K562 (cell line): ENCODE results near the gene BBS1. TPM values are rescaled to one million over a fixed set of nuclear protein-coding genes. Genes with fewer than 3 reads are reported as not detected.

ENCODE experiments used
- CHD4 ChIP-seq: fragments of 200-600 bp; sonication (generic); IDR thresholded peaks from 3 replicates; pipeline ENCODE4 v1.6.1; 2012; ENCODE audit warnings: low read depth, mild to moderate bottlenecking, mixed read lengths, low read length, inconsistent platforms; ENCODE audit not compliant: insufficient read depth, insufficient replicate concordance, poor library complexity, severe bottlenecking
- CREB3 ChIP-seq: fragments of 450-650 bp; conservative IDR thresholded peaks from 2 replicates; pipeline ENCODE4 v1.6.1; 2016; ENCODE audit warnings: missing genetic modification characterization, low read depth, mild to moderate bottlenecking, missing compliant biosample characterization, moderate library complexity
- E2F5 ChIP-seq: sonication (generic); formaldehyde crosslinking; IDR thresholded peaks from 2 replicates; pipeline ENCODE4 v1.8.0; 2022; ENCODE audit warnings: mild to moderate bottlenecking, missing genetic modification reagents
- ELF2 ChIP-seq: fragments of 250-450 bp; sonication (Bioruptor Pico); IDR thresholded peaks from 2 replicates; pipeline ENCODE4 v1.5.0; 2021; ENCODE audit warnings: mild to moderate bottlenecking
- EWSR1 ChIP-seq: fragments of 450-650 bp; IDR thresholded peaks from 2 replicates; pipeline ENCODE4 v1.6.1; 2018; ENCODE audit warnings: borderline replicate concordance, mild to moderate bottlenecking, low read depth, moderate library complexity; ENCODE audit not compliant: partially characterized antibody
- MAFK ChIP-seq: IDR thresholded peaks from 2 replicates; pipeline ENCODE4 v1.6.1; 2011; ENCODE audit warnings: low read length, improper control_type of control experiment
- MAZ ChIP-seq, 2 experiments: fragments of 450-650 bp in 1 of 2; sonication (generic) in 1 of 2; formaldehyde crosslinking; IDR thresholded peaks in 1 of 2; conservative IDR thresholded peaks in 1 of 2; 2 replicates each; pipeline versions ENCODE4 v1.4.0 to v1.5.0; 2020; ENCODE audit warnings: mild to moderate bottlenecking in 1 of 2, missing genetic modification reagents in 1 of 2
- NR0B1 ChIP-seq: fragments of 450-650 bp; IDR thresholded peaks from one replicate; pipeline ENCODE4 v1.6.1; 2018; ENCODE audit warnings: mild to moderate bottlenecking, moderate library complexity; ENCODE audit not compliant: partially characterized antibody
- PHB ChIP-seq: fragments of 250-450 bp; sonication (Bioruptor Pico); IDR thresholded peaks from 2 replicates; pipeline ENCODE4 v1.5.0; 2021
- POLR2B ChIP-seq: fragments of 450-650 bp; IDR thresholded peaks from 2 replicates; pipeline ENCODE4 v1.6.1; 2018; ENCODE audit warnings: low read depth; ENCODE audit not compliant: partially characterized antibody
- POU5F1 ChIP-seq: fragments of 150-350 bp; IDR thresholded peaks from 2 replicates; pipeline ENCODE4 v1.6.1; 2014; ENCODE audit warnings: borderline replicate concordance, low read length, low read depth, mild to moderate bottlenecking; ENCODE audit not compliant: partially characterized antibody
- RBFOX2 ChIP-seq: fragments of 200-400 bp; formaldehyde crosslinking; IDR thresholded peaks from 2 replicates; pipeline ENCODE4 v1.6.1; 2017; ENCODE audit warnings: low read depth, mild to moderate bottlenecking, low read length, moderate library complexity
- RBM14 ChIP-seq: fragments of 200-400 bp; formaldehyde crosslinking; IDR thresholded peaks from 2 replicates; pipeline ENCODE4 v1.6.1; 2018; ENCODE audit warnings: low read depth, mild to moderate bottlenecking, low read length, moderate library complexity, borderline replicate concordance; ENCODE audit not compliant: insufficient read depth
- SIRT6 ChIP-seq: IDR thresholded peaks from one replicate; pipeline ENCODE4 v1.6.1; 2012; ENCODE audit warnings: low read depth, mild to moderate bottlenecking, control low read depth, inconsistent platforms, low read length, moderate library complexity
- SNAPC5 ChIP-seq: fragments of 250-450 bp; sonication (Bioruptor Pico); IDR thresholded peaks from 2 replicates; pipeline ENCODE4 v1.8.0; 2021; ENCODE audit warnings: moderate library complexity, mild to moderate bottlenecking, inconsistent platforms
- STAT6 ChIP-seq: sonication (generic); formaldehyde crosslinking; IDR thresholded peaks from 2 replicates; pipeline ENCODE4 v1.8.1; 2023; ENCODE audit warnings: mild to moderate bottlenecking, missing genetic modification reagents
- ZBTB1 ChIP-seq: sonication (generic); formaldehyde crosslinking; IDR thresholded peaks from 2 replicates; pipeline ENCODE4 v1.8.1; 2023; ENCODE audit warnings: missing genetic modification reagents, low read depth, mild to moderate bottlenecking, borderline replicate concordance
- ZC3H8 ChIP-seq: fragments of 450-650 bp; IDR thresholded peaks from 2 replicates; pipeline ENCODE4 v1.6.1; 2017
- ZFX ChIP-seq: sonication (generic); formaldehyde crosslinking; IDR thresholded peaks from 2 replicates; pipeline ENCODE4 v1.8.0; 2022; ENCODE audit warnings: mild to moderate bottlenecking, missing genetic modification reagents, moderate library complexity
- ZNF143 ChIP-seq: sonication (generic); formaldehyde crosslinking; IDR thresholded peaks from 2 replicates; pipeline ENCODE4 v1.9.0; 2022; ENCODE audit warnings: mild to moderate bottlenecking, missing genetic modification reagents
- ZNF184 ChIP-seq: sonication (generic); formaldehyde crosslinking; IDR thresholded peaks from 2 replicates; pipeline ENCODE4 v1.5.0; 2020; ENCODE audit warnings: missing genetic modification reagents
- ZNF224 ChIP-seq: sonication (generic); formaldehyde crosslinking; IDR thresholded peaks from 2 replicates; pipeline ENCODE4 v1.8.0; 2022; ENCODE audit warnings: mild to moderate bottlenecking, missing genetic modification reagents
- polyA plus RNA-seq, 8 experiments: library from polyadenylated mRNA; depleted of rRNA in 4 of 8; stranded (reverse) in 5 of 8; unstranded in 3 of 8; fragments of >200 nt; fragmentation: Nextera tagmentation in 2 of 8; fragmentation: Illumina TruSeq in 1 of 8; extraction: Ambion mirVana in 2 of 8; extraction: Trizol in 1 of 8; gene quantifications; 2 replicates each; pipeline versions ENCODE4 v1.2.1 to v1.2.3, GENCODE V29; 2011 to 2014; ENCODE audit warnings: inconsistent platforms in 1 of 8, missing spikeins in 1 of 8
- total RNA-seq, 7 experiments: library from RNA; depleted of rRNA in 6 of 7; stranded (reverse); fragments of >200 nt in 6 of 7; fragmentation: Illumina TruSeq in 2 of 7; extraction: Trizol in 2 of 7; gene quantifications; 2 replicates each; pipeline versions ENCODE4 v1.2.1 to v1.2.3, GENCODE V29; 2011 to 2021; ENCODE audit warnings: low replicate concordance in 1 of 7

Gene BBS1
- total and polyA plus RNA-seq, 9 of the 15 experiments (the other 6 are each of a cell fraction or from before 2014, with no cell fraction given), result 9.0 to 19.8 (median 12.1) TPM

GRCh38 chr11:66545701-66546367, 35.4 kb downstream of the BBS1 start, which contains the start of gene ZDHHC24 (continued):
- TF ChIP-seq STAT6 (CRISPR knock-in tag) (peak; percentile 35; the same call in 1 of the 2 replicates), CREB3 (tag) (no peak), RBFOX2 (peak; percentile 93), NR0B1 (no peak), ZBTB1 (CRISPR knock-in tag) (no peak), POLR2B (no peak), PHB (CRISPR knock-in tag) (no peak), ZNF143 (CRISPR knock-in tag) (0 out of 2 replicates have a peak, but pooled peaks have one; percentile 13), MAZ (CRISPR knock-in tag; conservative IDR thresholded peaks at IDR 0.05 in 1 of 2, IDR thresholded peaks at IDR 0.05 in 1 of 2) (peak; percentile 73 to 88), MAFK (no peak), SIRT6 (no peak), ZC3H8 (no peak), POU5F1 (no peak), ZNF224 (CRISPR knock-in tag) (no peak), CHD4 (no peak), RBM14 (no peak), ZNF184 (no peak), ELF2 (peak; percentile 97), E2F5 (CRISPR knock-in tag) (no peak), ZFX (peak; percentile 98), SNAPC5 (no peak), EWSR1 (no peak)
